HG03066 (cell line): Measurements from ENCODE around the gene PRICKLE3.

Experiments used
- ATAC-seq: cut with Tn5 transposase; IDR thresholded peaks from one replicate; pipeline ENCODE4 v1.9.1; 2021; ENCODE audit warnings: low read depth; ENCODE audit not compliant: unreplicated experiment

PRICKLE3 gene, protein sequence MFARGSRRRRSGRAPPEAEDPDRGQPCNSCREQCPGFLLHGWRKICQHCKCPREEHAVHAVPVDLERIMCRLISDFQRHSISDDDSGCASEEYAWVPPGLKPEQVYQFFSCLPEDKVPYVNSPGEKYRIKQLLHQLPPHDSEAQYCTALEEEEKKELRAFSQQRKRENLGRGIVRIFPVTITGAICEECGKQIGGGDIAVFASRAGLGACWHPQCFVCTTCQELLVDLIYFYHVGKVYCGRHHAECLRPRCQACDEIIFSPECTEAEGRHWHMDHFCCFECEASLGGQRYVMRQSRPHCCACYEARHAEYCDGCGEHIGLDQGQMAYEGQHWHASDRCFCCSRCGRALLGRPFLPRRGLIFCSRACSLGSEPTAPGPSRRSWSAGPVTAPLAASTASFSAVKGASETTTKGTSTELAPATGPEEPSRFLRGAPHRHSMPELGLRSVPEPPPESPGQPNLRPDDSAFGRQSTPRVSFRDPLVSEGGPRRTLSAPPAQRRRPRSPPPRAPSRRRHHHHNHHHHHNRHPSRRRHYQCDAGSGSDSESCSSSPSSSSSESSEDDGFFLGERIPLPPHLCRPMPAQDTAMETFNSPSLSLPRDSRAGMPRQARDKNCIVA

DNA sequence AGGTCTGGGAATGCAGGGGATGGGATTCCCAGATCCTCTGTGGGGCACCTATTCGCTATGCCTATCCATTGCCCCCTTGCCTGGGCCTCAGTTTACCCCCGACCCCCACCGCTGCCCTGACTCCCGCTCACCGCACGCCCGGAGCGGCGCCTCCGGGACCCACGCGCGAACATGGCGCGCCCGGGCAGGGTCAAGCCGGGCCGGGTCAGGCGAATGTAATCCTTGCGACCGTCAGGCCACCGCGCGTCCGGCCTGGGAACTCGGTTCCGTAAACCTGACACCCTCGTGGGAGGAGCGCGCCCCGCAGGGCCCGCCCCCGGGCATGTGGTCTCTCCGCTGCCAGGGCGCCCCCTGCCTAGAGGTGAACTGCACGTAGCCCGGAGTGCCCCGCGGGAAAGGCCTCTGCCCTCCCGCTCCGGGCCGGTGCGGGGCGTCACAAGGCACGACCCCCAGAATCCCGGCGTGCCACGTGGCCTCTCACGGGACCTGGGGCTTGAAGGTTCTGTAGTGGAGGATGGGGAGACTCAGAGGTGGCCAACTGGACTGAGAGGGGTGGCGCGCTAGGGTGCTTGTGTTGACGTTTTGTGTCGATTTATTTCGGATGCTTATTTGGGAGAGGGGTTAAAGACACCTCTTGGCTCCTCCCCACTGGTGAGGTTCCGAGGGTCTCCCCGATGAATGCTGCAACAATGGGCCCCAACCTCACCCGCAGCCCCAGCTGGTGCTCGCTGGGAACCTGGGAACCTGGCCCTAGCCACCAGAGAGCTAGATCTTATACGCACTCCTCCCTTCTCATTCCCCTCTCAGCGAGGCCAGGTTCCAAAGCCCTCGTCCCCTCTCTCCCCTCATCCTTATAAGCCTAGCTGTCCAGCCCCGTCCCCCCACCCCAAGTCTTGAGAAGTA is at the start of gene PRICKLE3:
TSS of gene PRICKLE3 (minus strand) at position 249 of the 903 bp plus-strand sequence. CDS start at position 173, 76 bp downstream.
- ATAC-seq: peak; percentile 25

DNA sequence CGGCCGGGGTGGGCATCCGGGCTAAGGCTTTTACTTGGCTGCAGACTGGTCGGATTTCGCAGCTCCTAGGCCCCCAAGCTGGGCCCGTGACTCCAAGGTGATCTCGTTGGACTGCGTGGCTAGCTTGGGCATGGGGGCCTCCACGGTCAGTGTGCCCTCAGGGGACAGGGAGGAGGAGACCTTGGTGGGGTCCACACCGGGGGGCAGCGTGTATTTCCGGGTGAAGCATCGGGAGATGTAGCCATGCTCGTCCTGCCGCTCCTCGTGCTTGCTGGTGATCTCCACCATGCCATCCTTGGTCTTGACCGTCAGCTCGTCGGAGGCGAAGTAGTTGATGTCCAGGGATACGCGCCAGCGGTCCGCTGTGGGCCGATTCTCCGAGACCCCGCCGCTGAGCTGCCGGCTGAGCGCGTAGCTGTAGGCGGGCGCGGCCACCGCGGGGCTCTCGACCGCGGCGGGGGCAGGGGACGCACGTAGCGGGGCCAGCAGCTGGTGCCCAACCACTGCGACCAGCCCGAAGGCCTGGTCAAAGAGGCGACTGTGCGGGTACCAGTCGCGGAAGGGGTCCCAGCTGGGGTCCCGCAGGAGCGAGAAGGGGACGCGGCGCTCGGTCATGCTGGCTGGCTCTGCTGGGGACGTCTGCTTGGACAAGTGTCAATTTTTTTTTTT is 47.8 kb upstream of the PRICKLE3 start:
- ATAC-seq: no peak

DNA sequence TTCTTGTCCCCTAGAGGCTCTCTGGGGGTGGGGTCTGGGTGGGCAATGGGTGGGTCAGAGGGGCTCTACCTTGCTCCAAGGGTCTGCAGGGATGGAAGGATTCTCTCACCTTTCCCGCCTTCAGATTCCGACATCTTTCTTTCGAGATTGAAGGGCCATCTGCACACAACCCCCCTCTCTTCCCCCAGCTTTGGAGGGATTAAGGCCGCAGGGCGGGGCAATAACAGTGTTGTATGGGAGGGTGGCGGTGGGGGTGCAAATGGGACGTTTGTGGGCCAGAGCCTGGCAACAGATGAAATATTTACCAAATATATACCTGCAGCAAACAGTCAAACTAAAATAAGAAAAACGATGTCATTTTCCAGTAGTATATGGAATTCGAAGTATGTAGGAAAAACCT is 47.0 kb upstream of the PRICKLE3 start, which contains the start of gene CACNA1F:
TSS of gene CACNA1F (minus strand) at position 165 of the 400 bp plus-strand sequence. CDS start at position 134, 31 bp downstream.
- ATAC-seq: no peak

DNA sequence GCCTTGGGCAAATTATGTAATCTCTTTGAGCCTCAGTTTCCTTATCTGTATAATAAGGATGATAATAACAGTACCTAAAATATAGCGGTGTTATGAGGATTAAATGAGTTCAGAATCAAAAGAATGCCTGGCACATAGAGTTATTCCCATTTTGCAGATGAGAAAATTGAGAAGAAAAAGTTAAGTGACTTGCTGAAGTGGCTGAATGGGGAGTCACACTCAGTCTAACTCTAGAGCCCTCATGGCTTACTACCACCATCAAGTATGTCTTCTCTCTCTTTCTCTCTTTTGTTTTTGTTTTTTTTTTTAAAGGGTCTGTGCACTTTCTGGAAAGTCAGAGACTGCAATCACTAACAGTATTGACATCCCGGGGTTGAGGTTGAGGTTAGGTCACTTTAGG is 46.4 kb upstream of the PRICKLE3 start:
- ATAC-seq: no peak

DNA sequence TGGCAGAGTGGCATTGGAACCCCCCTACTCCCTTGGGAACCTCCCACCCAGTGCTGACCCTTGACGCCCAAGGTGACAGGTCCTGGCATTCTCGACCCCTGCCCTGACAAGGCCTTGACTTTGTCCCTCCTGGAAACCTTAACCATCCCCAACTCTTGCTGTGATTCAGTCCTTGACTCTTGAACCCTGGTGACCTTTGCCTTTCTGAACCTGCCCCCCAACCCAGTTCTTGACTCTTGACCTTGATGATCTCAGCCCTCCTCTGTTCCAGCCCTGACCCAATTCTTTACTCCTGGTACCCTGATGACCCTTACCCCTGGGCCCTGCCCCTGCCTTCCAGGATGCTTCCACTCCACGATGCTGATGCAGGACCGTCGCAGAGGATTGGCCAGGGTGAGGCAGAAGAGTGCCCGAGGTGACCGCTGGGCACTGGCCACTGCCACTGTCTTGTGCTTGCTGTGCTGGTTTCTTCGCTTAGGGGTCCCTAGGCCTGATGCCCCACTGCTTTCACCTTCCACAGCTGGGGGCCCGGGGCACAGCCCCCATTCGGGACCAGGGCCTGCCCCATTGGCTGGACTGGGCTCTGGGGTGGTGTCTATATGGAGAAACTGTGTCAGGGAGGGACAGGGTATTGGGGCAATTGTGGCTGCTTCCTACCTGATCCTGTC is 45.3 kb upstream of the PRICKLE3 start:
- no peak for ATAC-seq

DNA sequence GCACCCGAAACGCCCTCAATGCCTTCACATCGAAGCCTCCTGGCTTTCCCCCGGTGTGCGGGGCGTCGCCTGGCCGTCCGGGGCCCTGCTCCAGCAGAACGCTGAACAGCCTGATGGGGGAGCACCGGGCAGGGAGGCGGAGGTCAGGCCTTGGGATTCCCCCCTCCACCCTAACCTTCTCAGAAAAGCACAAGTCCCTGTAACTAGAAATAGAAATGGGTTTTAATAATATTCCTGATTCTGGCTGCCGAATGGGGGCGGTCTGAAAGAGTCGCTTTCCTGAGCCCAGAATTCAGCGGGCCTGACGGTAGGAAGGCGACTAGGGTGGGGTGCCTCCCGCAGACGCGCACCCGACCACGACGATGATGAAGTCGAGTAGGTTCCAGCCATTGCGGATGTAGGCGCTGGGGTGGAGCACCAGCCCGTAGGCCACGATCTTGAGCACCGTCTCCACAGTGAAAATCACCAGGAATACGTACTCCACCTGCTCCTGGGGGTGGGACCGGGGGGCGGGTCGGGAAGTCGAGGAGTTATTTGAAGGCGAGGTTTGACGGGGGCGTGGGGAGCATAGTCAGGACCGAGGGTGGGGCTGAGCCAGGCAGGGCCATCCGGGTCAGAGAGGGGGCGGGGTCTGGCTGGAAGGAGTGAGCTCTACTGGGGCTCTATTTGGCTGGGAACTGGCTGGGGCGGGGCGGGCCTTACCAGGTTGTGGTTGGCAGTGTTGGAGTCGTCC is 44.5 kb upstream of the PRICKLE3 start:
- peak; percentile 68 for ATAC-seq

DNA sequence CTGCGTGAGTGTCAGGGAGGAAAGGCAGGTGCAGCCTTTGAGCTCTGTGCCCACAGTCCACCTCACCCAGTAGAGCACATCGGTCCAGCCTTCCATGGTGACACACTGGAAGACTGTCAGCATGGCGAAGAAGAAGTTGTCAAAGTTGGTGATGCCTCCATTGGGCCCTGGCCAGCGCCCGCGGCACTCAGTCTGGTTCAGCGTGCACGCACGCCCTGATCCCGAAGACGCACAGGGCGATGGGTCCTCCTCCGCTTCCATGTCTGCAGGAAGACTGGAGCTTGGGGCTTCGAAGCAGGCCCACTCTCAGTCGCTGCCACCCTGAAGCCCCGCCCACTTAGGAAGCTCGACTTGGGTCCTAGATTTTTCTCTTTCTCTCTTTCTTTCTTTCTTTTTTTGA is 42.0 kb upstream of the PRICKLE3 start:
- ATAC-seq: no peak

DNA sequence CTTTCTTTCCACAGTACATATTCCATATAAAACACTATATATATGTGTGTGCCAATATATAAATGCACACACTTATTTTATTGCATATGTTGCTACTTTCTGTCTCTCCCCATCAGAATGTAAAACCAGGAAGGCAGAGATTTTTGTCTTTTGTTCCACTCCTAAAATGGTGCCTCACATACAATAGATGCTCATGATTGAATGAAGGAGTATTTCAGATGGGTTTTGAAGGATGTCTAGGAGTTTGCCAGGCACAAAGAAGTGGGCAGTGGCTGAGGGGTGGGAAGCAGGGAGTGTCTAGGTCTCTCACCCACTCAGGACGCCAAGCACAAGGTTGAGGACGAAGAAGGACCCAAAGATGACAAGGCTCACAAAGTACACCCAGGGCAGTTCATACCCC is 41.6 kb upstream of the PRICKLE3 start:
- no peak for ATAC-seq

DNA sequence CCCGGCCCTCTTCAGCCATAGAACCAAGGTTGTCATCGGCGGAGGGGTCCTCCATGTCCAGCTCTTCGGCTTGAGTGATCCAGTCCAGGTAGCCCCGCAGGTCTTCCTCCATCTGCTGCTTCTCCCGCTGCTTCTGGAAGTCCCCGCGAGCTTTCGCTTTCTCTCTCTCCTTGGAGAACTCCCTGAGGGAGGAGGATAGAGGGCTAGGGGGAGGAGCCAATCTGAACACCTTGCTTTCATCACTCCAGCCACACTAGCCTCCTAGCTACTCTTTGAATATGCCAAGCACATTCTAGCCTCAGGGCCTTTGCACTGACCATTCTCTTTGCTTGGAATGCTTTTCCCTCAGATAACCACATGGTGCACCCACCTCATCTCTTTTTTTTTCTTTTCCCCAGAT is 40.8 kb upstream of the PRICKLE3 start:
- ATAC-seq: no peak

DNA sequence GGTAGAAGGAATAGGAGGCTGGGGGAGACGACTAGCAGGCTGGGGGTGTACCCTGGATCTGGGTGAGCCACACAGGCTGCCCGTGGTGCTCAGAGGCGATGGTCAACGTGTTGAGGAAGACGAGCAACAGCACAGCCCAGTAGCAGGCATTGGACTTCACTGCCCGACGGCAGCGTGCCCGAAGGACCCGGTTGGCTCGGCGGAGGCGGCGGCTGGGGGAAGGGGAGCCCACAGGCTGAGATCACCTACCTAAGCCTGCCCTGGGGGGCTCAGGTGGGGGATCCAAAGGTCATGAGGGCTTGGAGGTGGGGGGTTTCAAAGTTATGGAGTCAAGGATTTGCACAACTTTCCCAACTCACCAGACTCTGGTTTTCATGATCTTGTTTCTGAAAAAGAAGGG is 39.7 kb upstream of the PRICKLE3 start:
- no peak for ATAC-seq

DNA sequence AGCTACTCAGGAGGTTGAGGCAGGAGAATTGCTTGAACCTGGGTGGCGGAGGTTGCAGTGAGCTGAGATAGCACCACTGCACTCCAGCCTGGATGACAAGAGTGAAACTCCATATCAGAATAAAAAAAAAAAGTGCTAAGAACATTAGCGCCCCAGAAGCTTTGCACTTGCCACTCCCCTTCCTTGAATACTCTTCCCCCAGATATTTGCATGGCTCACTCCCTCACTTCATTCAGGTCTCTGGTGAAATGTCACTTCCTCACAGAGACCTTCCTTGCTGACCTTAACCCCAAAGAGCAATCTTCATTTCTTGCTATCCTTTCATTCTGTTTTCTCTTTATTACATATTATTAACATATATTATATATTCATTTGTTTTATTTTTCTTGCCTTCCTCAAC is 35.7 kb upstream of the PRICKLE3 start:
- no peak for ATAC-seq

DNA sequence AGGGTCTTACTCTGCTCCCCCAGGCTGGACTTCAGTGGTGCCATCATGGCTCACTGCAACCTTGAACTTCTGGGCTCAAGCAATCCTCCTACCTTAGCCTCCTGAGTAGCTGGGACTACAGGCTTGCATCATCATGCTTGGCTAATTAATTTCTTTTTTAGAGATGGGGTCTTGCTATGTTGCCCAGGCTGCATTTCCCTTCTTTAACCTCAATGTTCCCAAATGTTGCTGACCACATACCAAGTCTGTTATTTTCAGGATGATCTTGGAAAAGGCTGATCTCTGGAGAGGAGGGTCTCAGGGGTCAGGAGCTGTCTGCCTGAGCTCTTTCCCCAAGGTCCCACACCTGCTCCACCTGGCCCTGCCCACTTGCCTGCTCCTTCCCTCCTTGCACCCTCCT is 33.9 kb upstream of the PRICKLE3 start:
- ATAC-seq: no peak

DNA sequence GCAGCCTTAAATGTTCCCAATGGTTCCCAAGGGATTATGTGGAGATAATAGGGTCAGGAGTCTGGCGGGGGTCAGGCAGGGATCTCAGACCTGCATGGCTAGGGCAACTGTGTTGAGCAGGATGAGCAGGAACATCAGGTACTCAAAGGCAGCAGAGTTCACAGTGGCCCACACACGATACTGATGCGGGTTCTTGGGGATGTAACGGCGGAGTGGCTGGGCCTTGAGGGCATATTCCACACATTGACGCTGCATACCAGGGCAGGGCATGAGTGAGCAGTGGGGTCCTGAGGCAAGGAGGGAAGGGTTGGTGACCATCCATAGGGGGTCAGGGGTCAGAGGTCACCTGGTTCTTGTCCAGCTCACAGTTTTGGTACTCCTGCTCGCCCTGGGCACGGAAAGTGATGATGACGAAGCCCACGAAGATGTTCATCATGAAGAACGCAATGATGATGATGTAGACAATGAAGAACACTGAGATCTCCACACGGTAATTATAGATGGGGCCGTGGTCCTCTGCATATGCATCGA is 28.9 kb upstream of the PRICKLE3 start:
- ATAC-seq: no peak

DNA sequence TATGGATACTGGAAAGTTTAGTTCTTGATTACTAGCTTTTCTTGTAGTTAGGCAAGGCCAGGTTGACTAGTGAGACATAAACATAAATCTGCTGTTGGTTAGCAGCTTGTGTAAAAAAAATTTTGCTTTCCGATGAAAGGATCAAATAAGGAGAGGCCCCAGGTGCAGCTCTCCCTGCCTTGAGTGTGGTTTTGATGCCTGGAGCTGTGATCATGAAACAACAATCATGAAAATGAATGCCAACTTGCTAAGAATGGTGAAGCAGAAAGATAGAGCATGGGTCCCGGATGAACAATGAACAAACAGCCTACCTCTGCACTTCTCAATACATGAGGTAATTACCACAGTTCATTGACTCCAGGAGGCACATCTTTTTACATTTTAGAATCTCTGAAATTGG is 28.2 kb upstream of the PRICKLE3 start:
- ATAC-seq: no peak

DNA sequence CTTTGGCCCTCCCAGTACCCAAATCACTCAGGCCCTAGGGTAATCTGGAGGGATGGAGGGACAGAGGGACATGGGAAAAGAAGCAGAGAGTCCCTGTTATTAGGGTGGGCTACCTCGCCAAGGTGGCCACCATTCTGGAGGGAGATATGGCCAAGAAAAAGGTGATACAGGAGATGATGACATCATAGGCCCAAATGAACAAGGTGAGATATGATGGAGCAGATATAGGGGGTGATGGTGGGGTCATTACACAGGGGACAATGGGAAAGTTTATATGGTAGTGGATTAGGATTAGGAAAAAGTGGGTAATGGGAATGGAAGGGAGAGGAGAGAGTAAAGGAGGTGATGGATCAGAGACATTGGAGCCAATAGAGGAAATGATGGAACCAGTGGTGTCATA is 26.7 kb upstream of the PRICKLE3 start:
- no peak for ATAC-seq

DNA sequence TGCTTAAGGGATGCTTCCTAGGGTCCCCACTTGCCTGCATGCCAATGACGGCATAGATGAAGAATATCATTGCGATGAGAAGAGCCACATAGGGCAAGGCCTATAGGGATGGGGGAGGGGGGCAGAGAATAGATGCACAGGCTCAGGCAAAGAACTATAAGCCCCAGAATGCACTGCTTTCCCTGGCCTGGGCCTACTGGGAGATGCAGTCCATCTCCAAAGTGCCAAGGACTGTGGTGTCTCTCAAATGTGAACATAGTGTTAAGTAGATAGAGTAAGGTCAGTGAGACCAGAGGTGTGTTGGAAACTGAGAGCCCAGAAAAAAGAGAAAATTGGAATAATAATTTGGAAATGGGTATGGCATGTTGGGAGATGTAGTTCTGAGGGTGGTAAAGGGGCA is 26.0 kb upstream of the PRICKLE3 start:
- ATAC-seq: no peak

DNA sequence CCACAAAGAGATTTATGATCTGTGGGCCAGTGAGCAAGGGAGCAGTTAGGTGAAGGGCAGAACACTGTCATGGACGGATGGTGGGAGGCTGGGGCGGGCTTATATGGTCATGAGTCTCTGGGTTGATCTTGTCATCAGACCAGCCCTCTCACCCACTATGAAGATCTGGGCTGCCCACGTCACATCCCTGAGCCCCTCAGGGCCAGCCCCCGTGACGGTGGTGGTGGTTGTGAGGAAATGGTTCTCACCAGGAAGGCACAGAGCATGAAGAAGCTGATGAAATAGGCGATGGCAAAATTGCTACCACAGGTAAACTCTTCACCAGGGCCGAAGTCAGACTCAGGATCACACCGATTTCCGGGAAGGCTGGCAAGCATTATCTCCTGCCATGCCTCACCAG is 24.9 kb upstream of the PRICKLE3 start:
- ATAC-seq: no peak

DNA sequence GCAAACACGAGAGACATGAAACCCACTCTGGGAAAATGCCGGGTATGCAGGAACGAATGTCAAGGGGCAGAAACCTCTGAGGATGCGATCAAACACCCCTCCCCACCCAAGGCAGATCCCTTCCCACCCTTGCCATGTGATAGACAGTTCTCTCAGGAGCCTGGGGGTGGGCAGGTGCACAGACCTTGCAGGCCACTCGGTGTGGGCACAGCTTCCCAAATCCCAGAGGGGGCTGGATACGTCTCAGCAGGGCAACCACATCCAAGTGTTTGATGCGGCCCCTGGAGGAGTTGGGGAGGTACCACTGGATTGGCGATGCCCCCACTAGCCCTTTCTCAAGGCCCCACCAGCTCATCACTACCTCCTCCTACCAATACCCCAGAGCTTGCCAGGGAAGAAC is 24.2 kb upstream of the PRICKLE3 start:
- no peak for ATAC-seq
